RWPE1 (cell line): ENCODE data around the gene RASSF5.

Source experiments
- CTCF ChIA-PET: fragments of 350-600 bp; sonication (Branson Sonifier 250); formaldehyde crosslinking; extraction: SDS; loops from one replicate; lab custom pipeline; 2021; lab: Yijun Ruan, JAX
- POLR2A ChIA-PET: fragments of 400-600 bp; formaldehyde crosslinking; extraction: SDS; loops from one replicate; lab custom pipeline; 2020; ENCODE audit warnings: antibody characterized with exemption; ENCODE audit not compliant: low non-redundant PET; lab: Yijun Ruan, JAX
- DNase-seq: peaks from one replicate; pipeline ENCODE4 v3.0.0; 2012; ENCODE audit warnings: low spot score
- H3K27ac ChIP-seq: fragments of 450-650 bp; 2 replicates; pipeline ENCODE4 v1.5.1; 2017
- CTCF ChIP-seq: fragments of 450-650 bp; conservative IDR thresholded peaks from 2 replicates; pipeline ENCODE4 v1.5.1; 2017; ENCODE audit warnings: low read depth, mild to moderate bottlenecking

The RASSF5 gene

GRCh38 chr1:206633708-206634121 is 126.4 kb downstream of the RASSF5 start:
- DNase-seq, result peak; percentile 94
- TF ChIP-seq CTCF, result no peak
- CTCF ChIA-PET, result interaction anchor here (0.6 to 3.9 kb wide), 21 partner anchors 8 to 348 kb away, joined by 3 to 44 read pairs (median 4); partner anchors contain the start of gene EIF2D
- POLR2A ChIA-PET, result interaction anchor here (1.3 kb wide), 1 partner anchor 21 kb away, joined by 3 read pairs; the partner anchor contains the start of gene EIF2D
- H3K27ac ChIP-seq, result peak overlapping the region; percentile 89

- peak; percentile 87 for TF ChIP-seq CTCF
- CTCF ChIA-PET, result interaction anchor here (0.6 to 3.9 kb wide), 26 partner anchors 13 to 348 kb away, joined by 3 to 44 read pairs (median 3); partner anchors contain the start of genes EIF2D and IL20
- peak overlapping the region; percentile 89 for H3K27ac ChIP-seq
- POLR2A ChIA-PET, result interaction anchor here (0.6 to 2.2 kb wide), 12 partner anchors 13 to 989 kb away, joined by 3 to 16 read pairs (median 4); partner anchors contain the start of gene EIF2D
- peak; percentile 72 for DNase-seq
Observed at GRCh38 chr1:206634365-206635079, 127.2 kb downstream of the RASSF5 start.

GRCh38 chr1:206635080-206635977 is 128.0 kb downstream of the RASSF5 start, which contains the start of gene DYRK3:
TSS of gene DYRK3 (plus strand) at chr1:206635536. CDS start at chr1:206635704, 168 bp downstream.
- no peak for TF ChIP-seq CTCF
- ChIA-PET CTCF (interaction anchor here (0.6 to 3.9 kb wide), 25 partner anchors 13 to 347 kb away, joined by 3 to 44 read pairs (median 3); partner anchors contain the start of genes EIF2D and IL20), POLR2A (interaction anchor here (0.6 to 2.2 kb wide), 16 partner anchors 8 to 988 kb away, joined by 3 to 16 read pairs (median 5); partner anchors contain the start of gene EIF2D)
- peak within 1 kb of the TSS; percentile 89 for H3K27ac ChIP-seq
- peak; percentile 99 for DNase-seq

- CTCF ChIA-PET, result interaction anchor here (0.6 to 3.9 kb wide), 11 partner anchors 20 to 233 kb away, joined by 3 to 44 read pairs (median 4); partner anchors contain the start of gene EIF2D
- POLR2A ChIA-PET, result interaction anchor here (0.7 to 2.2 kb wide), 7 partner anchors 8 to 273 kb away, joined by 5 to 16 read pairs (median 6); partner anchors contain the start of gene EIF2D
- peak; percentile 48 for DNase-seq
- H3K27ac ChIP-seq, result peak overlapping the region; percentile 89
- TF ChIP-seq CTCF, result no peak
Observed at GRCh38 chr1:206635978-206636345, 128.6 kb downstream of the RASSF5 start.

- POLR2A ChIA-PET, result interaction anchor here (2.2 kb wide), 1 partner anchor 11 kb away, joined by 6 read pairs; no protein-coding TSS in a partner anchor
- no peak for DNase-seq
- no peak overlapping the region for H3K27ac ChIP-seq
- TF ChIP-seq CTCF, result no peak
- CTCF ChIA-PET, result no interaction called here
Observed at GRCh38 chr1:206636671-206637070, 129.3 kb downstream of the RASSF5 start.
